Panc1 (cell line): ENCODE measurements around the gene SEC22C. TPM values are rescaled to one million over a fixed set of nuclear protein-coding genes. Genes with fewer than 3 reads are reported as not detected.

Experiments used
- ATAC-seq: fragments of 200-7000 bp; cut with Tn5 transposase; 2 replicates; pipeline ENCODE4 v1.9.1; 2020; ENCODE audit warnings: mild to moderate bottlenecking, moderate library complexity
- BruUV-seq: library from RNA; stranded (reverse); fragments of 400-500 nt; replicated peaks from 2 replicates; lab custom pipeline; 2021; lab: Mats Ljungman, UMichigan
- CTCF ChIA-PET: fragments of 300-600 bp; sonication (Branson Sonifier 250); formaldehyde crosslinking; loops from one replicate; lab custom pipeline; 2022; ENCODE audit warnings: antibody characterized with exemption; lab: Charles Lee
- POLR2A ChIA-PET: fragments of 300-600 bp; sonication (Branson Sonifier 250); formaldehyde crosslinking; loops from one replicate; lab custom pipeline; 2022; ENCODE audit warnings: antibody characterized with exemption; lab: Charles Lee
- DNase-seq: peaks from one replicate; pipeline ENCODE4 v3.0.0-alpha.2; 2010; ENCODE audit warnings: low read depth, low spot score
- H3K27ac ChIP-seq: 2 replicates; pipeline ENCODE4 v1.5.1; 2011; ENCODE audit warnings: mild to moderate bottlenecking, low read length, inconsistent platforms
- H3K27me3 ChIP-seq: fragments of 200-500 bp; sonication (Bioruptor generic); 2 replicates; pipeline ENCODE4 v1.6.0; 2014; ENCODE audit warnings: low read length, inconsistent platforms; ENCODE audit not compliant: control insufficient read depth, insufficient read depth
- H3K36me3 ChIP-seq: fragments of 200-500 bp; sonication (Bioruptor generic); 2 replicates; pipeline ENCODE4 v1.5.1; 2014; ENCODE audit warnings: inconsistent platforms, mild to moderate bottlenecking, low read length, moderate library complexity; ENCODE audit not compliant: control insufficient read depth, insufficient read depth
- H3K4me1 ChIP-seq: 2 replicates; pipeline ENCODE4 v1.5.1; 2011; ENCODE audit warnings: inconsistent platforms, mild to moderate bottlenecking, low read length, moderate library complexity; ENCODE audit not compliant: control insufficient read depth, insufficient read depth
- H3K4me3 ChIP-seq, 2 experiments: 2 replicates each; pipeline ENCODE4 v1.5.1; 2011 to 2012; ENCODE audit warnings: low read depth in 2 of 2, low read length in 2 of 2, mild to moderate bottlenecking in 2 of 2, inconsistent platforms in 1 of 2, moderate library complexity in 1 of 2
- H3K9me3 ChIP-seq: fragments of 200-500 bp; sonication (Bioruptor generic); 2 replicates; pipeline ENCODE4 v1.5.1; 2014; ENCODE audit warnings: low read depth, mild to moderate bottlenecking, inconsistent platforms, low read length, moderate library complexity; ENCODE audit not compliant: control insufficient read depth, insufficient read depth
- CTCF ChIP-seq: fragments of 450-650 bp; IDR thresholded peaks from 2 replicates; pipeline ENCODE4 v1.5.1; 2017; ENCODE audit warnings: mild to moderate bottlenecking
- POLR2AphosphoS5 ChIP-seq: IDR thresholded peaks from 2 replicates; pipeline ENCODE4 v1.6.1; 2012; ENCODE audit warnings: mild to moderate bottlenecking, low read depth, low read length, moderate library complexity
- REST ChIP-seq, 2 experiments: IDR thresholded peaks; 2 replicates each; pipeline ENCODE4 v1.6.1; 2011 to 2012; ENCODE audit warnings: low read depth in 2 of 2, control low read depth in 1 of 2, low read length in 1 of 2, mild to moderate bottlenecking in 1 of 2, moderate library complexity in 1 of 2; ENCODE audit not compliant: insufficient read depth in 1 of 2
- SIN3A ChIP-seq: IDR thresholded peaks from 2 replicates; pipeline ENCODE4 v1.6.1; 2012; ENCODE audit warnings: low read depth, mild to moderate bottlenecking, low read length, moderate library complexity, borderline replicate concordance; ENCODE audit not compliant: insufficient read depth
- TCF7L2 ChIP-seq: IDR thresholded peaks from 2 replicates; pipeline ENCODE4 v1.6.1; 2011; ENCODE audit warnings: mild to moderate bottlenecking, low read depth, low read length, inconsistent platforms
- in situ Hi-C: cut with HindIII; loops from 2 replicates; pipeline ENCODE4 v1.10.0; 2016; ENCODE audit warnings: low sequenced_read_pairs, low pct_unique_long_range_greater_than_20kb
- intact Hi-C: fragments of 100-400 bp; cut with micrococcal nuclease; formaldehyde crosslinking; loops from one replicate; pipeline ENCODE4 v1.10.0; 2022; ENCODE audit not compliant: unreplicated experiment
- total RNA-seq: library from RNA; stranded (reverse); gene quantifications from one replicate; pipeline ENCODE4 v1.2.1, GENCODE V29; 2021; ENCODE audit not compliant: unreplicated experiment

The SEC22C gene
- total RNA-seq, 1 experiment from 2014 or later: 45.9 TPM

- DNase-seq (no peak), ATAC-seq (no peak)
- H3K27me3 ChIP-seq: no peaks in the 10 kb centered on the region
- BruUV-seq: no TSS peak
- H3K27ac ChIP-seq: no peak overlapping the region
- TF ChIP-seq TCF7L2 (no peak), SIN3A (no peak)
- no peaks in the 10 kb centered on the region for H3K36me3 ChIP-seq
- no peak overlapping the region for H3K4me3 ChIP-seq
- no peaks in the 10 kb centered on the region for H3K4me1 ChIP-seq
- POLR2A ChIA-PET: no interaction called here
- CTCF ChIA-PET: no interaction called here
- in situ Hi-C loops: no loop called here
- intact Hi-C loops: no loop called here
- H3K9me3 ChIP-seq: no peaks in the 10 kb centered on the region
These were observed 51.7 kb downstream of the SEC22C start for GRCh38 chr3:42530073-42530472.

- BruUV-seq: no TSS peak
- no peaks in the 10 kb centered on the region for H3K27me3 ChIP-seq
- ChIA-PET CTCF (no interaction called here), POLR2A (no interaction called here)
- ATAC-seq (no peak), DNase-seq (no peak)
- TF ChIP-seq CTCF (no peak), POLR2AphosphoS5 (no peak), SIN3A (no peak), REST (IDR thresholded peaks at IDR 0.05; ENCODE audit: insufficient read depth in 1 of 2, low read depth in 2 of 2, low read length in 1 of 2) (no peak), TCF7L2 (no peak)
- no peaks in the 10 kb centered on the region for H3K4me1 ChIP-seq
- H3K27ac ChIP-seq: no peak overlapping the region
- no peaks in the 10 kb centered on the region for H3K9me3 ChIP-seq
- in situ Hi-C loops: no loop called here
- H3K36me3 ChIP-seq: no peaks in the 10 kb centered on the region
- H3K4me3 ChIP-seq: no peak overlapping the region
- intact Hi-C loops: no loop called here
These were observed 52.3 kb downstream of the SEC22C start for GRCh38 chr3:42529468-42529867.

GRCh38 chr3:42527368-42527917, 54.3 kb downstream of the SEC22C start:
- Histone ChIP-seq H3K4me1 (no peaks in the 10 kb centered on the region), H3K36me3 (no peaks in the 10 kb centered on the region), H3K9me3 (no peaks in the 10 kb centered on the region), H3K27ac (no peak overlapping the region), H3K4me3 (no peak overlapping the region), H3K27me3 (no peaks in the 10 kb centered on the region)
- ChIA-PET CTCF (no interaction called here), POLR2A (no interaction called here)
- in situ Hi-C loops (no loop called here), intact Hi-C loops (no loop called here)
- no TSS peak for BruUV-seq
- DNase-seq (no peak), ATAC-seq (no peak; the same call in 1 of the 2 replicates)
- no peak for TF ChIP-seq REST (IDR thresholded peaks at IDR 0.05; ENCODE audit: insufficient read depth in 1 of 2, low read depth in 2 of 2, low read length in 1 of 2)
- TF ChIP-seq POLR2AphosphoS5: no peak
- no peak for TF ChIP-seq CTCF
- TF ChIP-seq SIN3A: no peak
- no peak for TF ChIP-seq TCF7L2
